ENCODE measurements around the gene SERGEF. TPM values are rescaled to one million over a fixed set of nuclear protein-coding genes. Genes with fewer than 3 reads are reported as not detected.

SERGEF gene
- polyA plus RNA-seq, 2 of the 4 experiments (the other 2 are of a cell fraction), result 20.7 to 24.1 TPM

GRCh38 chr11:17760102-17761029, 252.5 kb downstream of the SERGEF start:
- FAIRE-seq, result no peak

GRCh38 chr11:17755891-17756290, 257.0 kb downstream of the SERGEF start:
- ChIA-PET POLR2A (no interaction called here), CTCF (interaction anchor here (1.1 to 2.0 kb wide), 2 partner anchors 9 to 25 kb away, joined by 4 to 10 read pairs; no protein-coding TSS in a partner anchor)
- no peaks in the 10 kb centered on the region for H3K9me3 ChIP-seq
- H3K4me3 ChIP-seq, result no peak overlapping the region
- no peak for ATAC-seq
- H3K4me2 ChIP-seq, result no peak overlapping the region
- H3K27ac ChIP-seq, result no peak overlapping the region
- no peak for DNase-seq (ENCODE audit: low read depth in 1 of 2, low spot score in 1 of 2)
- H3K4me1 ChIP-seq, result no peaks in the 10 kb centered on the region
- WGBS (ENCODE audit: missing lambda C conversion rate), result 15% methylated on average over 3 of the region's 3 CpGs
- FAIRE-seq, result no peak
- no peak for TF ChIP-seq SMC3 (IDR thresholded peaks at IDR 0.05)
- TF ChIP-seq PHF8 (IDR thresholded peaks at IDR 0.05; ENCODE audit: borderline replicate concordance, low read depth), result no peak
- TF ChIP-seq RAD21 (conservative IDR thresholded peaks at IDR 0.05 in 1 of 2, IDR thresholded peaks at IDR 0.05 in 1 of 2), result no peak
- TF ChIP-seq JUNB (IDR thresholded peaks at IDR 0.05), result no peak
- no peak for TF ChIP-seq FOSB (CRISPR knock-in tag; IDR thresholded peaks at IDR 0.05)
- no peak for TF ChIP-seq EHF (CRISPR knock-in tag; IDR thresholded peaks at IDR 0.05)
- no peak for TF ChIP-seq PBX3 (IDR thresholded peaks at IDR 0.05)
- no peak for TF ChIP-seq BCL3 (IDR thresholded peaks at IDR 0.05)
- no peak for TF ChIP-seq HOXB5 (CRISPR knock-in tag; IDR thresholded peaks at IDR 0.05)
- no peak for TF ChIP-seq SREBF2 (IDR thresholded peaks at IDR 0.05)
- TF ChIP-seq REST (IDR thresholded peaks at IDR 0.05), result no peak
- TF ChIP-seq HOXA7 (CRISPR knock-in tag; IDR thresholded peaks at IDR 0.05), result no peak

More at GRCh38 chr11:17760102-17761029, 252.5 kb downstream of the SERGEF start:
- WGBS (ENCODE audit: missing lambda C conversion rate), result 45% methylated on average over 18 of the region's 23 CpGs
- Histone ChIP-seq H3K27ac (no peak overlapping the region), H3K9me3 (no peaks in the 10 kb centered on the region), H3K4me1 (no peaks in the 10 kb centered on the region), H3K4me2 (no peak overlapping the region), H3K4me3 (no peak overlapping the region)
- ATAC-seq (peak; percentile 75 to 96; a peak in 5 of 6 replicates), DNase-seq (ENCODE audit: low read depth in 1 of 2, low spot score in 1 of 2) (peak; percentile 57)
- TF ChIP-seq ZNF302 (CRISPR knock-in tag; IDR thresholded peaks at IDR 0.05), result no peak
- no peak for TF ChIP-seq CEBPB (IDR thresholded peaks at IDR 0.05)
- no peak for TF ChIP-seq HEYL (CRISPR knock-in tag; IDR thresholded peaks at IDR 0.05)
- TF ChIP-seq RFX5 (IDR thresholded peaks at IDR 0.05), result no peak
- no peak for TF ChIP-seq E2F6 (IDR thresholded peaks at IDR 0.05; ENCODE audit: borderline replicate concordance, low read depth)
- TF ChIP-seq RAD21 (conservative IDR thresholded peaks at IDR 0.05 in 1 of 2, IDR thresholded peaks at IDR 0.05 in 1 of 2), result peak; percentile 58 to 74
- peak; percentile 29; the same call in 1 of the 3 replicates for TF ChIP-seq SMC3 (IDR thresholded peaks at IDR 0.05)
- no peak for TF ChIP-seq MAX (IDR thresholded peaks at IDR 0.05)
- TF ChIP-seq HOXB13 (CRISPR knock-in tag; IDR thresholded peaks at IDR 0.05; ENCODE audit: low read depth), result no peak
- no peak for TF ChIP-seq HES2 (IDR thresholded peaks at IDR 0.05)
- no peak for TF ChIP-seq CBX8 (IDR thresholded peaks at IDR 0.05)
- no peak for TF ChIP-seq HOXA7 (CRISPR knock-in tag; IDR thresholded peaks at IDR 0.05)
- no peak for TF ChIP-seq CHD2 (IDR thresholded peaks at IDR 0.05; ENCODE audit: low read length, partially characterized antibody)
- no peak for TF ChIP-seq RCOR1 (IDR thresholded peaks at IDR 0.05; ENCODE audit: low read depth, low read length)
- TF ChIP-seq FOSL2 (IDR thresholded peaks at IDR 0.05), result no peak
- TF ChIP-seq FOSL2 (CRISPR knock-in tag; IDR thresholded peaks at IDR 0.05), result 0 out of 2 replicates have a peak, but pooled peaks have one; percentile 32
- TF ChIP-seq CTCF (IDR thresholded peaks at IDR 0.05), result peak; percentile 39
- TF ChIP-seq CHD4 (IDR thresholded peaks at IDR 0.05; ENCODE audit: borderline replicate concordance), result no peak
- TF ChIP-seq POLR2AphosphoS2 (conservative IDR thresholded peaks at IDR 0.05; ENCODE audit: low read length), result no peak
- ChIA-PET POLR2A (no interaction called here), CTCF (interaction anchor here (0.6 to 4.7 kb wide), 6 partner anchors 8 to 219 kb away, joined by 3 to 41 read pairs (median 6); no protein-coding TSS in a partner anchor)

All from A549 (cell line).